KOPT-K1 (cell line): Measurements from ENCODE around the gene ROGDI.

Experiments
- H3K27ac ChIP-seq: fragments of 200-600 bp; sonication (generic); 2 replicates; pipeline ENCODE4 v1.5.1; 2016; ENCODE audit warnings: antibody characterized with exemption, mild to moderate bottlenecking, low read depth, low read length; ENCODE audit not compliant: poor library complexity, severe bottlenecking
- H3K36me3 ChIP-seq: fragments of 200-600 bp; sonication (generic); 2 replicates; pipeline ENCODE4 v1.5.1; 2017; ENCODE audit warnings: antibody characterized with exemption, mild to moderate bottlenecking, low read length, moderate library complexity; ENCODE audit not compliant: insufficient read depth
- H3K9me3 ChIP-seq: fragments of 200-600 bp; sonication (generic); 2 replicates; pipeline ENCODE4 v1.5.1; 2017; ENCODE audit warnings: antibody characterized with exemption, low read length, mild to moderate bottlenecking; ENCODE audit not compliant: insufficient read depth, poor library complexity, severe bottlenecking

ROGDI gene

GRCh38 chr16:4769306-4769638 lies 33.2 kb downstream of the ROGDI start:
- Histone ChIP-seq H3K36me3 (0 out of 2 replicates have a peak, but pooled peaks cover 5% of the 10 kb centered on the region), H3K9me3 (no peaks in the 10 kb centered on the region), H3K27ac (no peak overlapping the region)

GRCh38 chr16:4768549-4769305 lies 33.7 kb downstream of the ROGDI start:
- H3K36me3 ChIP-seq = peaks cover 10% of the 10 kb centered on the region
- peak overlapping the region; percentile 32 for H3K27ac ChIP-seq
- no peaks in the 10 kb centered on the region for H3K9me3 ChIP-seq

GRCh38 chr16:4767872-4768548 lies 34.4 kb downstream of the ROGDI start:
- peak overlapping the region; percentile 32 for H3K27ac ChIP-seq
- no peaks in the 10 kb centered on the region for H3K9me3 ChIP-seq
- H3K36me3 ChIP-seq = peaks cover 17% of the 10 kb centered on the region

GRCh38 chr16:4766875-4767628 lies 35.4 kb downstream of the ROGDI start, which contains the start of gene ZNF500:
ZNF500 (minus strand) TSS chr16:4767162; CDS start chr16:4765978, 1,184 bp downstream.
- Histone ChIP-seq H3K36me3 (peaks cover 27% of the 10 kb centered on the region), H3K27ac (peak within 1 kb of the TSS; percentile 72), H3K9me3 (no peaks in the 10 kb centered on the region)

- Histone ChIP-seq H3K27ac (peak overlapping the region; percentile 72), H3K9me3 (no peaks in the 10 kb centered on the region), H3K36me3 (peaks cover 34% of the 10 kb centered on the region)
Measured at GRCh38 chr16:4765511-4766474, 36.6 kb downstream of the ROGDI start.

- H3K27ac ChIP-seq = no peak overlapping the region
- peaks cover 54% of the 10 kb centered on the region for H3K36me3 ChIP-seq
- H3K9me3 ChIP-seq = no peaks in the 10 kb centered on the region
Measured at GRCh38 chr16:4763791-4764190, 38.6 kb downstream of the ROGDI start.

GRCh38 chr16:4762205-4762604 lies 40.2 kb downstream of the ROGDI start:
- Histone ChIP-seq H3K27ac (no peak overlapping the region), H3K36me3 (peaks cover 64% of the 10 kb centered on the region), H3K9me3 (no peaks in the 10 kb centered on the region)

- Histone ChIP-seq H3K27ac (no peak overlapping the region), H3K9me3 (no peaks in the 10 kb centered on the region), H3K36me3 (peaks cover 73% of the 10 kb centered on the region)
Measured at GRCh38 chr16:4760221-4760910, 42.1 kb downstream of the ROGDI start.

GRCh38 chr16:4755687-4756086 lies 46.7 kb downstream of the ROGDI start:
- Histone ChIP-seq H3K27ac (no peak overlapping the region), H3K36me3 (peaks cover 81% of the 10 kb centered on the region), H3K9me3 (no peaks in the 10 kb centered on the region)

GRCh38 chr16:4754865-4755264 lies 47.6 kb downstream of the ROGDI start:
- Histone ChIP-seq H3K9me3 (no peaks in the 10 kb centered on the region), H3K36me3 (peaks cover 75% of the 10 kb centered on the region), H3K27ac (no peak overlapping the region)

- peaks cover 59% of the 10 kb centered on the region for H3K36me3 ChIP-seq
- no peak overlapping the region for H3K27ac ChIP-seq
- H3K9me3 ChIP-seq = no peaks in the 10 kb centered on the region
Measured at GRCh38 chr16:4753227-4753626, 49.2 kb downstream of the ROGDI start.

GRCh38 chr16:4752351-4753100 lies 49.9 kb downstream of the ROGDI start:
- Histone ChIP-seq H3K27ac (no peak overlapping the region), H3K9me3 (no peaks in the 10 kb centered on the region), H3K36me3 (peaks cover 55% of the 10 kb centered on the region)

- Histone ChIP-seq H3K27ac (no peak overlapping the region), H3K36me3 (peaks cover 51% of the 10 kb centered on the region), H3K9me3 (no peaks in the 10 kb centered on the region)
Measured at GRCh38 chr16:4750896-4751295, 51.5 kb downstream of the ROGDI start.
